ENCODE results near the gene RNF14. TPM values are rescaled to one million over a fixed set of nuclear protein-coding genes. Genes with fewer than 3 reads are reported as not detected.

Gene RNF14
- total RNA-seq, 1 experiment from 2014 or later = 80.7 TPM

- no peak for DNase-seq (ENCODE audit: low read depth)
These were observed 20.1 kb upstream of the RNF14 start for GRCh38 chr5:141948812-141949211.

GRCh38 chr5:141949511-141949910 lies 19.4 kb upstream of the RNF14 start:
- DNase-seq (ENCODE audit: low read depth) = no peak

- no peak for DNase-seq (ENCODE audit: low read depth)
These were observed 18.5 kb upstream of the RNF14 start for GRCh38 chr5:141950207-141951005.

- no peak for DNase-seq (ENCODE audit: low read depth)
These were observed 17.5 kb upstream of the RNF14 start for GRCh38 chr5:141951332-141951781.

GRCh38 chr5:141952020-141952419 lies 16.9 kb upstream of the RNF14 start:
- DNase-seq (ENCODE audit: low read depth) = no peak

- DNase-seq (ENCODE audit: low read depth) = no peak
These were observed 14.7 kb upstream of the RNF14 start for GRCh38 chr5:141954194-141954593.

GRCh38 chr5:141957367-141957996 lies 11.4 kb upstream of the RNF14 start:
- no peak for DNase-seq (ENCODE audit: low read depth)

GRCh38 chr5:141958113-141958512 lies 10.8 kb upstream of the RNF14 start, which contains the start of gene PCDH12:
PCDH12 (minus strand) TSS chr5:141958202; CDS start chr5:141957851, 351 bp downstream.
- peak; percentile 27 for DNase-seq (ENCODE audit: low read depth)

- peak; percentile 21 for DNase-seq (ENCODE audit: low read depth)
These were observed 10.2 kb upstream of the RNF14 start for GRCh38 chr5:141958546-141959172.

- no peak for DNase-seq (ENCODE audit: low read depth)
These were observed 8.9 kb upstream of the RNF14 start for GRCh38 chr5:141960018-141960417.

- DNase-seq (ENCODE audit: low read depth) = peak; percentile 86
These were observed 8.2 kb upstream of the RNF14 start for GRCh38 chr5:141960449-141961323.

- no peak for DNase-seq (ENCODE audit: low read depth)
These were observed 7.4 kb upstream of the RNF14 start for GRCh38 chr5:141961466-141961865.

- no peak for DNase-seq (ENCODE audit: low read depth)
These were observed 5.2 kb upstream of the RNF14 start for GRCh38 chr5:141963701-141964100.

GRCh38 chr5:141965071-141965470 lies 3.8 kb upstream of the RNF14 start:
- DNase-seq (ENCODE audit: low read depth) = no peak

GRCh38 chr5:141966275-141966962 lies 2.5 kb upstream of the RNF14 start:
- no peak for DNase-seq (ENCODE audit: low read depth)

GRCh38 chr5:141966963-141967333 lies 2.0 kb upstream of the RNF14 start:
- DNase-seq (ENCODE audit: low read depth) = no peak

GRCh38 chr5:141969783-141970771 lies 1.2 kb downstream of the RNF14 start:
- peak; percentile 18 for DNase-seq (ENCODE audit: low read depth)

GRCh38 chr5:141973871-141974595 lies 5.1 kb downstream of the RNF14 start:
- peak; percentile 41 for DNase-seq (ENCODE audit: low read depth)

- no peak for DNase-seq (ENCODE audit: low read depth)
These were observed 7.3 kb downstream of the RNF14 start for GRCh38 chr5:141976176-141976575.

Data from Daoy (cell line).